HG02885 (cell line): Measurements from ENCODE around the gene TTC39A.
"Not testable (repeated sequence)": the region's sequence is repeated elsewhere in the genome, so short reads cannot be mapped to it uniquely, and the experiment has no call there.

Source experiments
- ATAC-seq: cut with Tn5 transposase; IDR thresholded peaks from one replicate; pipeline ENCODE4 v1.9.1; 2021; ENCODE audit warnings: mild to moderate bottlenecking; ENCODE audit not compliant: unreplicated experiment, poor library complexity

Gene TTC39A

DNA sequence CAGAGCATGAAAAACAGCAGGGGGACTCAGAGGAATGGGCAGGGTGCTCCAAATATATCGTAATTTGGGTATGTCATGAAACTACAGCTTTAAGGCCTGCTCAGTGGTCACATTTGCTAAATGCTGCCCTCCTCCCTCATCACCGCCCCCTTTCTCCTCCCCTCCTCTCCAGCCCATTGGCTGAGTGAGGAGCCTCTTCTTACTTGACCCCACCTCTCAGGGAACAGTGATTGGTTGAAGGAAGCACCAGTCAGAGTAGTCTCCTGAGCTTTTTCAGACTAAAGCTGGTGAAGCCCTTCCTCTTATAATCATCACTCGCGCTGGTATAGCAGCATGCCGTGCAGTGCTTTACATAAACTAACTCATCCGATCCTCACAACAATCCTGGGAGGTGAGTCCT lies 10.0 kb upstream of the TTC39A start:
- ATAC-seq = no peak

GRCh38 chr1:51336711-51337110 lies 6.3 kb upstream of the TTC39A start:
- no peak for ATAC-seq

DNA sequence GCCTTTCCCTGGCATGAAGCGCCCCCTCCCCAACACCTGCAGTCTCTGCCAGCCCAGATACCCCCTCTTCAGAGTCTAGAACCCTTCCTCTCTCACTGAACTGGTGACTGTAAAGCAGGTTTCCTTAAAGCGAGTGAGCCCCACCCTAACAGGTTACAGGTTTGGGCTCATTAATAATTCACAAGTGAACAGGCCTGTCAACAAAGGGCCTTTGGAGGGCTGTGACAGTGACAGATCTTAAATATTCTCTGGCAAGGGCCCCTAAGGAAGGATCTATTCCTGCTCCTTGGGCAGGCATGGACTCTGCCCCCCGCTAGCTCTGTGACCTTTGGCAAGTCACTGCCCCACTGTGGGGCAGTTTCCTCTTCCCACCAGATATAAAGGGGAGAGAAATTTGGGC lies 5.6 kb upstream of the TTC39A start:
- ATAC-seq = no peak

DNA sequence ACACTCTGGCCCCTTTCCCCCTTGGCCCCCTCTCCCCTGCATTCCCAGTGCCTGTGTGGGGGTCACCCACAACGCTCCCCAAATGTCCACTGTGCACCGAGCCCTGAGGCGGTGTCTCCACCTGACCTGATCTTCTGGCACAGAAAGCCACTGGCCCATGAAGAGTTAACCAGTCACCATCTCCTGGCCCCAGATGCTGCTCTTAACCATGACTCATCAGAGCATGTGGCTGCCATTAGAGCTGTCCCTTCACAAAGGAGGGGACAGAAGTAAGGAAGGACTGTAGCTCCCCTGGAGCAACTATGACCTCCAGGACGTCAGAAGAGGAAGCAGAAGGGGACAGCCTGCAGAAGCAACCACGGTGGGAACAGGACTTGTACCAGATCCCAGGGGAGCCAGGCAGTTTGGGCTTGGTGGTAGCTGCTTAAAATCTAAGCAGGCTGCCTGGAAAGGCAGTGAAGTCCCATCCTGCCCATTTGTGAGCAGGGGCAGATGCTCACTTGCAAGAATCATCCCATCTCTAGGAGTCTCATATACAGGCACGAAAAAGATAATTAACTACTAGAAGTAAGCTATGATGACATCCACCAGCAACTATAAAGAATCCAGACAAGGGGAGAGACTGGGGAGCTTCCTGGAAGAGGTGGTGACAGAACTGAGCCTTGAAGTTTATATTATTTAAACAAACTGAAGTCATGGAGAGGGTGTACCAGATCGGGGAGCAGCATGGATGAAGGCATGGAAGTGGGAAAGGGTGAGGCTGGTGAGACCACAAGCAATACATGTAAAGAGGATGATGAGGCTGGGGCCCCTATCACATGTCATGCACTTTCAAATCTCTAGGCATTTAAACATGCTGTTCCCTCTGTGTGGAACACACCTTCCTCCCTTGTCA lies 1.1 kb upstream of the TTC39A start:
- peak; percentile 46 for ATAC-seq

DNA sequence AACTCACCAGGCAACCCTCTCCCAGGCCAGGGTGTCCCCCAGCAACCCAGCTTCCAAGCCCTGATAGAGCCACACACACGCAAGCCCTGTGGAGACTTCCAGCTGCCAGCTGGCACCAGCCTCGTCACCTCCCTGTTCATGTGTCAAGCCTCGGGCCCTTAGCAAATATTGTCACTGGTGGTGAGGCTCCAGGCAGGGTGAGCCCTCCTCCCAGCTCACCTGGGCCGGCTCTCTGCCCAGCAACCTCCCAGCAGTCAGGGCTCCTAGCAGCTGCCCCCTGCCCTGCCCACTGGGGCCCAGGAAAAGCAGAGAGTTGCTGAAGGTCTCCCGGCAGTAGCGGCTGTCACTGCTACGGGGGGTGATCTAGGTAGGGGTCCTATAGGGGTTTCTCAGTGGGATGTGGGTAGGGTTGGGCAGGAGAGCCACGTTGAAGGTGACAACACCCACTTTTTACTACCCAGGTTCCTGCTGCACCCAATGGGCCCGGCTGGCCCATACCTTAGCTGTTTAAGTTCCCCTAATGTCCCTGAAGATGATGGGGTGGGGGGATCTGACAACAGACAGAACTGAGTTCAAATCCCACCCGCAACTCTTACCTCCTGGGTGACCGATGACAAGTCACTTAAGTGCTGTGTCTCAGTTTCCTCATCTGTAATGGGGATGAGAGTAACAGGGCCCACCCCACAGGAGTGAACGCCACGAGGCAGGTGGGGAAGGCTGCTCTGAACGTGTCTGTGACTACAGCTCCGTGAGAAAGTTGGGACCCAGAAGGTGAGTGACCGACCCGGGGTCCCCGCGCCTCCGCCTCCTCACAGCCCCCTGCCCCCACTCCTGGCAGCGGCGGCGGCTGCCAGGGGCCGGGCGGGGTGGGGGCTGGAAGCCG lies 678 bp downstream of the TTC39A start:
- no peak for ATAC-seq

DNA sequence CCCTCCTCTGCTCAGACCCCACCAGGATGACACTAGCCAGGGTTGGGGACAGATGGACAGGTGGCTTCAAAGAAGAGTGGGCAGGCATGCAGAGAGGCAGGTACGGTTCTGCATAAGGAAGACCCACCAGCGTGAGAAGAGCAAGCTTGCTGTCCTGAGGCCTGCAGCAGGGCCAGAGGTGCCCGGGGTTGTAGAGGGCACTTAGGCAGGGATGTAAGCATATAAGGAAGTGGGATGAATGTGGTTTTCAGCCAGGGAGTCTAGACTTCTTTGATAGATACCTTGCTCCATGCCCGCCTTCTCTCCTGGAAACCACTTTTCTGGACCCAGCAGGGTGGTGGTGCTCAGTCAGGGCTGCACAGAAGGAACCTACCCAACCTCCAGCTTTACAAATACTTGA lies 1.4 kb downstream of the TTC39A start:
- ATAC-seq = no peak

DNA sequence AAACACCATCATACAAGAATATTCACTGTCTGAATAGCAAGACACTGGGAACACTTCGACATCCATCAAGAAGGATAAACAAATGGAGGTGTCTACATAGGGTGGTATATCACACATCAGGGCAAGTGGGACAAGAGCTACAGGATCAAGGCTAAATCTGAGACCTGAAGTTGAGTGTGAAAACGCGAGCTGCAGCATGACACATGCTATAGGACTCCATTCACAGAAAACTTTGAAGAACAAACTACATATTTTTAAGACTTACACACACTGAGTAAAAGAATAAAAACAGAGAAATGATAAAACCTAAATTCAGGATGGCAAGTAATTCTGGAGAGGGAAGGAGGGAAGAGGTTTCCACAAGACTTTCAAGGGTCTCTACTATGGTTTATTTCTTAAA lies 2.1 kb downstream of the TTC39A start:
- no peak for ATAC-seq

DNA sequence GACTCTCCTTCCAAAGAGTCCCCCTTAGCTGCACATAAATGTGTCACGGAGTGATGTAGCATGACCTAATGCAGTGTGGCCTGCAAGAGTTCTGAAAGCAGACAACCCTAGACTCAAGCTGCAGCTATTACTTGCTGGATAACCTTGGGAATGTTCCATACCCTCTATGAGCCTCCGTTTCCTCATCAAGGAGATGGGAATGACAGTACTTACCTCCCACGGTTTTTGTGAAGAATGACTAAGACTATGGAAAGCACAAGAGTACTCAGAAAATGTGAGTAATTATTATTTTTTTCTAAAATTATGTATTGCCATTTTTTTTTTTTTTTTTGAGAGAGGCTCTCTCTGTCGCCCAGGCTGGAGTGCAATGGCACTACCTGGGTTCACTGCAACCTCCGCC lies 3.0 kb downstream of the TTC39A start:
- no peak for ATAC-seq

DNA sequence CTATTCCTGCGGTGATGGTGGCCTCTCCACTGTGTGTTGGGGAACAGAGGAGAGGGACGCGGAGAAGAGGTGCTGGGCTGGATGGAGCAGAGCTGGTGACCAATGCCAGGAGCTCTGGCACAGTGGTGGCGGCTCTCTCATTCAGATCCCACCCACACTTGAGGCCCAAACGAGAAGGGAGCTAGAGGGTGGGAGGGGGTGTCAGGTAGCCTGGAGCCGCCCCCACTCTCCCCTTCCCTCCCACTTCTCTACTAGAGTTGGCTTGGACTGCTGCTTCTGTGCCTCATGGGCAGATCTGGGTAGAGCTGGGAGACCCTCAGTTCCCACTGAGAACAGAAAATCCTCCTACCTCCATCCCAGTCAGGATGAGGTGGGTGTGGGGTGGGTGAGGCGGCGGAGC lies 3.5 kb downstream of the TTC39A start:
- ATAC-seq = no peak

DNA sequence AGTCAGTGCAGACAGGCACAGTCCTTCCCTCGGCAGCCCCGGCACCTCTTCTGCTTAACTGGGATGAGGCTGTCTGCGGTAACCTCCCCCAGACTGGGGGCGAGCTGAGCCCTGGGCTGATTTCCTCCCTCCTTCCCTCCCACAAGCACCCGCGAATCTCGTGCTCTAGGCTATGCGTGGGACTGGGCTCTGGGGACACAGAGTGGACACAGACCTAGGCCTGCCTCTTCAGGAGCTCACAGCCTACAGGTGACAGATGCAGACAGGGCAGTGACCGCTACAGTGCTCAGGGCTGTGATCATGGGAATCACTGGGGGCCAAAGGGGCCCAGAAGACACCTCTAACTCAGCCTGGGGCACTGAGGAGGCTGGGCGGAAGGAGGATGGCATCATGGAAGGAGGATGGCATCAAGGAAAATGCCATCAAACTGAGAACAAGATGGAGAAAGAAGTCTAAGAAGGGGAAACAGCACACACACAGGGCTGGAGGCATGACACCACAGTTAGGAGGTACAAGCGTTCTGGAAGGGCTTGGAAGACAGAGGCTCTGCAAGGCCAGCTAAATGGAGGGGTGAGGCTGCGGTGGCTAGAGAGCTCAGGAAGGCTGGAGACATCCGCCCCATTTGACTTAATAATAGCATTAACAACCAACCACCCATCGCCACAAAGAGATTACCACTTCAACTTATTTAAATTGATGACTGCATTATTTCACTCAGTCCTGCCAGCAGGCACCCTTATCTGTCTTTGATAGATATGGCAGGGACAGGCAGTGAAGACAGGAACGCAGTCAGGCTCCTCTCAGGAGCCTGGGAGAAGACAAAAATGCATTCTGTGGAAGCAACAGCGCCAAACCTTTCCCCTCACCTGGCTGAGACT lies 4.2 kb downstream of the TTC39A start:
- no peak for ATAC-seq

- ATAC-seq = no peak
Observed at GRCh38 chr1:51325391-51325790, 5.0 kb downstream of the TTC39A start.

GRCh38 chr1:51325011-51325385 lies 5.4 kb downstream of the TTC39A start:
- not testable (repeated sequence) for ATAC-seq

DNA sequence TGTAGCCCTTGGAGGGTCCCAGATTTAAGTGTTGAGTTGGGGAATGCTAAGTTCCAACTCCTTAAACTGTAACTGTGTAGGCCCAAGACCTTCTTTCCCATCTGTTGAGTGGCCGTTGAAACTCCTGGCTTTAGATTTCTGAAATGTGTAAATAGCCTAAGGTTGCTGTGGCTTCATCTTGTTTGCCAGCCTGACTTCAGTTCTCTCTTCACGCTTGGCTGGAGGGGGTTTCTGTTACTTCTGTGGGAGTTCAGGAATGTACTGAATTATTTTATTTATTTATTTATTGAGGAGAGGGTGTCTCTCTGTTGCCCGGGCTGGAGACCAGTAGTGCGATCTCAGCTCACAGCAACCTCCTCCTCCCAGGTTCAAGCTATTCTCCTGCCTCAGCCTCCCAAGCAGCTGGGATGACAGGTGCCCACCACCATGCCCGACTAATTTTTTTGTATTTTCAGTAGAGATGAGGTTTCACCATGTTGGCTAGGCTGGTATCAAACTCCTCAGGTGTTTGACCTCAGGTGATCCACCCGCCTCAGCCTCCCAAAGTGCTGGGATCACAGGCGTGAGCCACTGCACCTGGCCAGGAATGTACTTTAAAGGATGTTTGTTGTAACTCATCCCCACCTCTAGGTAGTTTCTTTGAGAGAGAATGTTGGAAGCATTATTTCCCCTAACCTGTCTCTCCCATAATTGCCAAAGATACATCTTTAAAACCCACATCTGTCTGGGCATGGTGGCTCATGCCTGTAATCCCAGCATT lies 5.9 kb downstream of the TTC39A start:
- ATAC-seq = no peak

- ATAC-seq = no peak
Observed at GRCh38 chr1:51323778-51324177, 6.6 kb downstream of the TTC39A start.

DNA sequence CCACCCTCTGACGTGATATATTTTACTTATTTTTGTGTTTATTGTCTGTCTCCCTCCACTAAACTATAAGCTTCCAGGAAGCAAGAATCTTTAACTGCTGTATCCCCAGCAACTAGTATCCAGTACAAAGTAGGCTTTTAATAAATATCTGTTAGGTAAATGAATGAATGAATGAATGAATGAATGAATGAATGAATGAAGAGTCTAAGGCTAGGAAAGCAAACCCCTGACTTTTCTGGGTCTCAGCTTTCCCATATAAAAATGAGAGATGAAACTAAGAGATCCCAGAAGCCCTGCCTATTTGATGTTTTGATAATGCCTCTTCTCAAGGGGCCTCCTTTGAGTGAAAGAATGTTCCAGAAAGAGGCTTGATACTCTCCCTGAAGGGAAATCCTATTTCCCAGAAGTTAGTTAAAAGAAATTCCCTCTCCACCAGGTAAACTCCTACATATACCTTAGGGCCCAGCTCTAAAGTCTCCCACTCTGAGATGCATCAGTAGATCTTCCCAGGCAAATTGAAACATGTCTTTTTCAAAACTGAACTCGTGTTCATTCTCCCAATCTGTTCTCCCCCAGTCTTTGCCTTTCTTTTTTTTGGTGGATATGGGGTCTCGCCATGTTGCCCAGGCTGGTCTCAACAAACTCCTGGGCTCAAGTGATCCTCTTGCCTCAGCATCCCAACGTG lies 7.8 kb downstream of the TTC39A start:
- ATAC-seq = no peak

DNA sequence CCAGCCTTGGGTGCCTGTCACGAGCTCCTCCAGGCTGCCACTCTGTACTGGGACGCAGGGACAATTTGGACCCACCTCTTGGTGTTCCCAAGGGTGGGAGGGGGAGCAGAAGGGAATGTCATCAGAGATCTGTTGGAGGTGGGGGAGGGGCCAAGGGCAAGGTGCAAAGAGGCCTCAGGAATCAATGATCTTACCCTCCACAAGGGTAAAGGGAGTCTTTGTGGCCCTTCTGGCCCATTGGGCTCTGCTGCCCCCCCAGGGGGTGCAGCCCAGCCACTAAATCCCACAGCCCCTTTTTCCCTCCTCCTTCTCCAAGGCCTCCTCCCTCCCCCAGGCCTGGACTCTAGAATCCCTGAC lies 8.5 kb downstream of the TTC39A start:
- ATAC-seq = no peak

DNA sequence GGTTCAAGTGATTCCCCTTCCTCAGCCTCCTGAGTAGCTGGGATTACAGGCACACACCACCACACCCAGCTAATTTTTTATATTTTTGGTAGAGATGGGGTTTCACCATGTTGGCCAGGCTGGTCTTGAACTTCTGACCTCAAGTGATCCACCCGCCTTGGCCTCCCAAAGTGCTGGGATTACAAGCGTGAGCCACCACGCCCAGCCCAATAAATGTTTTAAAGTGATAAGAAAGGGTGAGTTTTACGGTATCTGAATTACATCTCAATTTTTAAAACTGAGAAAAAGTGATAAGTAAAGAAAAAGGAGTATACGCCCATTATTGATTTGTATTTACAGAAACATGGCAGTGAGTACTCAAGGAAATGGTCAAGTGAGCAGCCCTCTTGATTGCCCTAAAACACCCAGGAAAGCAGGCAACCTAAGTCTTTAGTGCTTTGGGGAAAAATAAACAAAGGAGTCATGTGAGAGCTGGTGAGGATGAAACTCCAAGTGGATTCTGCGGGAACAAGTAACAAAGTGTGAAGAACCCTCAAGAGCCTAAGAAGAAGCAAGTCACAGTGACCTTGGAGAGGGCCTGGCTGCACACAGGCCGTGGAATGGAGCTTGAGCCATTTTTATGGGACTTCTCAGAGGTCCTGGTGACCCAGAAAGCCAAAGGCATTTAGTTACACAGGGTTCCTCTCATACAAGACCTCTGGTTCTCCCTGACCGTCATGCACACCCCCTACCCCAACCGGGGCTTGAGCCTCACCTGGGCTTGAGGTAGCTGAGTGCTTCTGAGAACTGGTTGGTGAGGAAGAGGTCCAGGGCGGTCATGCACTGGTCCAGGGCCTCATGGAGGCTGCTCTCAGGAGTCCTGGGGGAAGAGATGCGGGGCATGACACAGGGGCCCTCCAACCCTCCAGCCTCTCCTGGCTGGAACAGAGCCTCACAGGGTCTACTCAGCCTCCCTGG lies 9.1 kb downstream of the TTC39A start:
- no peak for ATAC-seq

- no peak for ATAC-seq
Observed at GRCh38 chr1:51317798-51318197, 12.6 kb downstream of the TTC39A start.
